Measurements from ENCODE around the gene PRR22.

Gene PRR22

GRCh38 chr19:5784581-5785147 is at the start of gene PRR22:
PRR22 (minus strand) TSS chr19:5784746; CDS start chr19:5784660, 86 bp downstream.
- DNase-seq = no peak

- DNase-seq = no peak
Measured at GRCh38 chr19:5832527-5833216, 48.1 kb upstream of the PRR22 start.

- no peak for DNase-seq
Measured at GRCh38 chr19:5832061-5832460, 47.5 kb upstream of the PRR22 start.

GRCh38 chr19:5831159-5831558 is 46.6 kb upstream of the PRR22 start:
- DNase-seq = no peak

GRCh38 chr19:5829567-5830310 is 45.2 kb upstream of the PRR22 start:
- no peak for DNase-seq

GRCh38 chr19:5828661-5829566 is 44.4 kb upstream of the PRR22 start:
- no peak for DNase-seq

GRCh38 chr19:5827891-5828660 is 43.5 kb upstream of the PRR22 start:
- DNase-seq = peak; percentile 37

- no peak for DNase-seq
Measured at GRCh38 chr19:5827342-5827890, 42.9 kb upstream of the PRR22 start.

- peak; percentile 24 for DNase-seq
Measured at GRCh38 chr19:5826531-5827341, 42.2 kb upstream of the PRR22 start.

- no peak for DNase-seq
Measured at GRCh38 chr19:5825178-5825577, 40.6 kb upstream of the PRR22 start.

GRCh38 chr19:5824751-5825150 is 40.2 kb upstream of the PRR22 start:
- DNase-seq = no peak

GRCh38 chr19:5823579-5824281 is 39.2 kb upstream of the PRR22 start:
- DNase-seq = no peak

GRCh38 chr19:5822181-5822844 is 37.8 kb upstream of the PRR22 start:
- no peak for DNase-seq

GRCh38 chr19:5821521-5822180 is 37.1 kb upstream of the PRR22 start:
- no peak for DNase-seq

GRCh38 chr19:5820785-5821184 is 36.2 kb upstream of the PRR22 start:
- DNase-seq = no peak

GRCh38 chr19:5818594-5818993 is 34.0 kb upstream of the PRR22 start:
- no peak for DNase-seq

GRCh38 chr19:5817218-5817617 is 32.7 kb upstream of the PRR22 start:
- DNase-seq = no peak

- no peak for DNase-seq
Measured at GRCh38 chr19:5814852-5815246, 30.3 kb upstream of the PRR22 start.

Data from NCI-H187 treated with DMSO at 0.1 percent for 48 hours (cell line).